Gastroesophageal sphincter (tissue), 4 donors: Measurements from ENCODE around the gene CASTOR1. TPM values are rescaled to one million over a fixed set of nuclear protein-coding genes. Genes with fewer than 3 reads are reported as not detected.

Experiments used
- ATAC-seq: fragments of 150-250 bp; one replicate; pipeline ENCODE4 v1.9.1; 2016; ENCODE audit warnings: mild to moderate bottlenecking, moderate library complexity
- H3K27ac ChIP-seq, 4 donors: fragments of 200-600 bp; sonication (generic) in 3 of 4; 1 replicate in 3 of 4; 2 replicates in 1 of 4; pipeline ENCODE4 v1.5.1; 2016 to 2019
- H3K27me3 ChIP-seq: fragments of 200-600 bp; sonication (generic); one replicate; pipeline ENCODE4 v1.5.1; 2019
- H3K36me3 ChIP-seq, 2 donors: fragments of 200-600 bp; sonication (generic); one replicate each; pipeline ENCODE4 v1.5.1; 2019; ENCODE audit warnings: control low read depth in 1 of 2
- H3K4me1 ChIP-seq, 3 donors: fragments of 200-600 bp; sonication (generic); 1 replicate in 2 of 3; 2 replicates in 1 of 3; pipeline ENCODE4 v1.5.1; 2016 to 2019; ENCODE audit warnings: control low read depth in 2 of 3
- H3K4me3 ChIP-seq, 2 donors: fragments of 200-600 bp; sonication (generic); one replicate each; pipeline ENCODE4 v1.5.1; 2019; ENCODE audit warnings: mild to moderate bottlenecking in 1 of 2, moderate library complexity in 1 of 2
- H3K9me3 ChIP-seq, 3 donors: fragments of 200-600 bp; sonication (generic); one replicate each; pipeline ENCODE4 v1.5.1; 2017 to 2019; ENCODE audit warnings: control low read depth in 2 of 3
- EP300 ChIP-seq: sonication (generic); formaldehyde crosslinking; IDR thresholded peaks from one replicate; pipeline ENCODE4 v1.6.1; 2017; ENCODE audit warnings: antibody characterized with exemption, mild to moderate bottlenecking
- POLR2A ChIP-seq, 2 donors: fragments of 450-650 bp; IDR thresholded peaks; one replicate each; pipeline ENCODE4 v1.6.1; 2017; ENCODE audit warnings: antibody characterized with exemption in 2 of 2, mild to moderate bottlenecking in 2 of 2, moderate library complexity in 1 of 2
- POLR2AphosphoS5 ChIP-seq: sonication (generic); formaldehyde crosslinking; IDR thresholded peaks from one replicate; pipeline ENCODE4 v1.6.1; 2017; ENCODE audit warnings: antibody characterized with exemption
- WGBS, 2 donors: methylation state at CpG; one replicate each; pipeline ENCODE4 v1.1.5; 2018; ENCODE audit warnings: low coverage in 1 of 2; 5-methylcytosine and 5-hydroxymethylcytosine counted together
- total RNA-seq, 4 donors: library from RNA; depleted of rRNA; stranded (reverse); fragments of >200 nt; gene quantifications; one replicate each; pipeline ENCODE4 v1.1.0, GENCODE V29; 2016
- TF ChIP-seq, protein P1 (sequence below), 4 experiments: fragments of 200-600 bp in 2 of 4; fragments of 450-650 bp in 2 of 4; sonication (generic) in 1 of 4; IDR thresholded peaks; one replicate each; pipeline ENCODE4 v1.5.1; 2017 to 2019; ENCODE audit warnings: antibody characterized with exemption in 4 of 4, mild to moderate bottlenecking in 2 of 4, moderate library complexity in 2 of 4

CASTOR1 gene
- total RNA-seq, 4 donors from 2014 or later, result 12.9 to 17.1 (median 16.2) TPM

DNA sequence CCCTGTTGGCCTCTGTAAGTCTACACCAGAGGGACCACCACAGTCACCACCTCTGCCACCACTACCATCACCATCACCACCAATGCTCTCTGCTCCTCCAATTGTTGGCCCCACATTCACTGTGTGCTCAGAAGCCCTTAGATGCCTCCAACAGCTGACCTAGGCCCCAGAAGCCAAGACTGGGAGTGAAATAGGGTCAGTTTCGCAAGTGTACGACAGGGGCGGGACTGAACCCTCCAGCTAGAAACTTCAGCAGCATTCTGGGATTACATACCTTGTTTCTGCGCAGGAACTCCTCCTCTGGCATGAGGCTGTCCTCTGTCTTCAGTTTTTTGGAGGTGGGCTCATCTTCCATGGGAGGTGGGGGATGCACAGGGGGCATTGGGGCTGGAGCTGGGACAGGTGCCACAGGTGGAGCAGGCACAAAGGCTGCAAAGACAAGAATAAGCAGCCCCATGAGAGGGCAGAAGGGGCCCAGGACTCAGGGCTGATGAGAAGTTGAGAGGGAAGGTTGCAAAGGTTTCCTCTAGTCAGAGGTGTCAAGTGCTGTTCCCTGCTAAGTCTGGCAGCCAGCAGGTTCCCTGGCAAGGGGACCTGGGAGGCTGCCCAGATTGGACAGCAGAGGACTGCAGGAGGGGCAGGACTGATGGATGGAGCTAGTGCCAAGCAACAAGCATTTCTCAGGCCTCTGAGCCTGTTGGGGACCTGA is 47.6 kb upstream of the CASTOR1 start:
- TF ChIP-seq, protein P1, sequence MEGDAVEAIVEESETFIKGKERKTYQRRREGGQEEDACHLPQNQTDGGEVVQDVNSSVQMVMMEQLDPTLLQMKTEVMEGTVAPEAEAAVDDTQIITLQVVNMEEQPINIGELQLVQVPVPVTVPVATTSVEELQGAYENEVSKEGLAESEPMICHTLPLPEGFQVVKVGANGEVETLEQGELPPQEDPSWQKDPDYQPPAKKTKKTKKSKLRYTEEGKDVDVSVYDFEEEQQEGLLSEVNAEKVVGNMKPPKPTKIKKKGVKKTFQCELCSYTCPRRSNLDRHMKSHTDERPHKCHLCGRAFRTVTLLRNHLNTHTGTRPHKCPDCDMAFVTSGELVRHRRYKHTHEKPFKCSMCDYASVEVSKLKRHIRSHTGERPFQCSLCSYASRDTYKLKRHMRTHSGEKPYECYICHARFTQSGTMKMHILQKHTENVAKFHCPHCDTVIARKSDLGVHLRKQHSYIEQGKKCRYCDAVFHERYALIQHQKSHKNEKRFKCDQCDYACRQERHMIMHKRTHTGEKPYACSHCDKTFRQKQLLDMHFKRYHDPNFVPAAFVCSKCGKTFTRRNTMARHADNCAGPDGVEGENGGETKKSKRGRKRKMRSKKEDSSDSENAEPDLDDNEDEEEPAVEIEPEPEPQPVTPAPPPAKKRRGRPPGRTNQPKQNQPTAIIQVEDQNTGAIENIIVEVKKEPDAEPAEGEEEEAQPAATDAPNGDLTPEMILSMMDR (IDR thresholded peaks at IDR 0.05), result no peak
- TF ChIP-seq EP300, result no peak
- peak overlapping the region in 1 of 4 donors; percentile 35 for H3K27ac ChIP-seq

DNA sequence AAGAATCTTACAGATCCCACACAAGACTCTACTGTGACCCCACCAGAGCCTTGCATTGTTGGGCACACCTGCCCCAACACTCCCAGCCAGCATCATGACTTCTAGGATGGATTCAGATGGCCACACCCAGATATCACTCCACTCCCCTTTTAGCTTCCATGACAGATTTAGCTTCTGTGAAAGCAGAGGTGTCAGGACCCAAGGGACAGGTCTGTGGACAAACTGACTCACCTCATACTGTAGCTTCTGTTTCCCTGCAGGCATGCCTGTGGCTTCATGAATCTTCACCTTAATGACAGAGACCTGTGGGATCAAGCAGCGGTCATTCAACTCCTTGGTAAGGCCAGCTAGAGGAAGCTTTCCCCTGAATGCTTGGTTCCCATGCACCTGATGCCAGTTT is 45.9 kb upstream of the CASTOR1 start:
- ATAC-seq, result no peak
- Histone ChIP-seq H3K4me3 (no peak overlapping the region), H3K27ac (no peak overlapping the region), H3K36me3 (peaks cover 7 to 99% of the 10 kb centered on the region in 2 donors), H3K9me3 (no peaks in the 10 kb centered on the region), H3K4me1 (peaks cover 0 to 9% (median 0%) of the 10 kb centered on the region in 3 donors), H3K27me3 (no peaks in the 10 kb centered on the region)
- 80% methylated on average over 1 of the region's 1 CpG; no CpG with 5 or more reads in 1 of the 2 donors for WGBS, 2 donors
- TF ChIP-seq EP300 (no peak), POLR2A (IDR thresholded peaks at IDR 0.05) (no peak), POLR2AphosphoS5 (no peak)
- TF ChIP-seq, protein P1 (IDR thresholded peaks at IDR 0.05), result no peak

More for the DNA sequence above, 47.6 kb upstream of the CASTOR1 start:
- WGBS, 2 donors, result 100% methylated on average over 1 of the region's 4 CpGs; no CpG with 5 or more reads in 1 of the 2 donors
- Histone ChIP-seq H3K4me3 (no peak overlapping the region), H3K27me3 (no peaks in the 10 kb centered on the region), H3K36me3 (peaks cover 7 to 100% of the 10 kb centered on the region in 2 donors), H3K4me1 (peaks cover 0 to 9% (median 0%) of the 10 kb centered on the region in 3 donors), H3K9me3 (no peaks in the 10 kb centered on the region)
- ATAC-seq, result no peak

DNA sequence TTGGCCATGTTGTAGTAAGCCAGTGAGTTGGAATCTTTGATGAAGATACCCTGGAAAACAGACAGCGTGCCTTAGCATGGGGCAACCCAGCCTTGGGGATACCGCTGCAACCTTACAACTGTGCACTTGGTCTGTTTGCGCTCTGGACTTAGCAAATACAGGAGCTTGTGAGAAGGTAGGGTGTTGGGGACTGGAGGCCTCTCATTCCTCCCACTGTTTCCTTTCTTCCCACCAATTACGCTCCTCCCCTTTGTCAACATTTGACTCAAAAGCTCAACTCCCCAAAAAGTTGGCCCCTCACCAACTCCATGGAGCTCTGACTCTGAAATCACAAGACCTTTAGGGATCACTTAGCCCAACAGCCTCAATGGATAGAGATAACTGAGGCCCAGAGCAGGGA is 45.3 kb upstream of the CASTOR1 start:
- Histone ChIP-seq H3K27ac (no peak overlapping the region), H3K4me3 (no peak overlapping the region), H3K4me1 (peaks cover 0 to 9% (median 0%) of the 10 kb centered on the region in 3 donors), H3K36me3 (peaks cover 7 to 93% of the 10 kb centered on the region in 2 donors), H3K9me3 (no peaks in the 10 kb centered on the region), H3K27me3 (no peaks in the 10 kb centered on the region)
- no peak for ATAC-seq
- no peak for TF ChIP-seq EP300
- TF ChIP-seq POLR2AphosphoS5, result no peak
- TF ChIP-seq, protein P1 (IDR thresholded peaks at IDR 0.05), result no peak
- no peak for TF ChIP-seq POLR2A (IDR thresholded peaks at IDR 0.05)
- WGBS, 2 donors, result 80 to 100% methylated on average over 1 to 2 of the region's 4 CpGs

DNA sequence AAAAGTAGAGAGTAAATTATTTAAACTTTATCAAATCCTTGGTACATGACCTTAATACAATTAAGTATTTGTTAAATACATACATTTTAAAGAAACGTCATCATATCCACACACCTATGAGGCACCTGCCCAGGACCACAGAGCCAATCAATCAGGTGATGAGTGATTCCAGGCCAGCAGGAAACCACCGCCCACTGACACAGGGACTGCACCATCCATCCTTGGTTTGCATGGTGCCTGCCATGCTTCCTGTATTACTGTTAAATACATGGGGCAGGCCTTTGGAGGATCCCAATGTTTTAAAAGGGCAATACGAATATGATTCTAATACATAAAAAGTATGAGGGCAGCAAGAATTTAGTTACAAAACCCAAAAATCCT is 44.4 kb upstream of the CASTOR1 start:
- no peak overlapping the region for H3K27ac ChIP-seq
- H3K9me3 ChIP-seq, result no peaks in the 10 kb centered on the region
- no peak for ATAC-seq
- H3K4me3 ChIP-seq, result no peak overlapping the region
- WGBS, 2 donors, result 40 to 76% methylated on average over 1 to 3 of the region's 3 CpGs
- peaks cover 7 to 88% of the 10 kb centered on the region in 2 donors for H3K36me3 ChIP-seq
- H3K27me3 ChIP-seq, result no peaks in the 10 kb centered on the region
- no peak for TF ChIP-seq EP300
- TF ChIP-seq POLR2AphosphoS5, result no peak
- TF ChIP-seq, protein P1 (IDR thresholded peaks at IDR 0.05), result no peak
- no peak for TF ChIP-seq POLR2A (IDR thresholded peaks at IDR 0.05)
- H3K4me1 ChIP-seq, result peaks cover 0 to 9% (median 0%) of the 10 kb centered on the region in 3 donors
